Measurements from ENCODE around the gene GOLGA3. TPM values are rescaled to one million over a fixed set of nuclear protein-coding genes. Genes with fewer than 3 reads are reported as not detected.
"Not testable (repeated sequence)": the region's sequence is repeated elsewhere in the genome, so short reads cannot be mapped to it uniquely, and the experiment has no call there.

The GOLGA3 gene
- polyA plus RNA-seq, 4 donors, result 7.3 to 35.1 (median 15.5) TPM

DNA sequence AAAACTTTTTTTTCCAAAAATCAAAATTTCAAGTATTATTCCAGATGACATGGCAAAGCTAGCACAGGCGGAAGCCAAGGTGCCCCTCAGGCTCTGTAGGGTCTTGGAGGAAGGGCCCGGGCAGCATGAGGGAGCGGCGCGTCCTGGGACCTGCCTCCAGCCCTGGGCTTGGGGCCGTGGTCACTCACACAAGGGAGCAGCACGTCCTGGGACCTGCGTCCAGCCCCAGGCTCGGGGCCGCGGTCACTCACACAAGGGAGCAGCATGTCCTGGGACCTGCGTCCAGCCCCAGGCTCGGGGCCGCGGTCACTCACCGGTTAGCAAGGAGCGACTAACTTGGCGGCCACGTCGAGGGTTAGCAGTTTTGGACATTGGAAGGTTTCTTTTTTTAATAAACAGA, 11.9 kb upstream of the GOLGA3 start:
- Histone ChIP-seq H3K4me3 (ENCODE audit: low read depth in 1 of 3, low read length in 3 of 3) (no peak overlapping the region), H3K36me3 (ENCODE audit: control insufficient read depth in 3 of 3, insufficient read depth in 2 of 3, low read depth in 1 of 3, low read length in 3 of 3) (peaks cover 14 to 69% (median 15%) of the 10 kb centered on the region in 3 donors), H3K4me1 (ENCODE audit: control insufficient read depth in 3 of 3, insufficient read depth in 2 of 3, low read depth in 1 of 3, low read length in 2 of 3) (no peaks in the 10 kb centered on the region), H3K9me3 (ENCODE audit: control insufficient read depth in 2 of 2, insufficient read depth in 1 of 2, low read depth in 1 of 2, low read length in 1 of 2) (no peaks in the 10 kb centered on the region), H3K27ac (ENCODE audit: low read depth in 1 of 3, low read length in 2 of 3) (no peak overlapping the region), H3K27me3 (ENCODE audit: control insufficient read depth in 3 of 3, insufficient read depth in 3 of 3, low read length in 3 of 3) (no peaks in the 10 kb centered on the region)
- DNase-seq (no peak), FAIRE-seq (no peak)
- WGBS, 3 donors, result 92 to 95% (median 95%) methylated on average over 20 of the region's 20 CpGs

DNA sequence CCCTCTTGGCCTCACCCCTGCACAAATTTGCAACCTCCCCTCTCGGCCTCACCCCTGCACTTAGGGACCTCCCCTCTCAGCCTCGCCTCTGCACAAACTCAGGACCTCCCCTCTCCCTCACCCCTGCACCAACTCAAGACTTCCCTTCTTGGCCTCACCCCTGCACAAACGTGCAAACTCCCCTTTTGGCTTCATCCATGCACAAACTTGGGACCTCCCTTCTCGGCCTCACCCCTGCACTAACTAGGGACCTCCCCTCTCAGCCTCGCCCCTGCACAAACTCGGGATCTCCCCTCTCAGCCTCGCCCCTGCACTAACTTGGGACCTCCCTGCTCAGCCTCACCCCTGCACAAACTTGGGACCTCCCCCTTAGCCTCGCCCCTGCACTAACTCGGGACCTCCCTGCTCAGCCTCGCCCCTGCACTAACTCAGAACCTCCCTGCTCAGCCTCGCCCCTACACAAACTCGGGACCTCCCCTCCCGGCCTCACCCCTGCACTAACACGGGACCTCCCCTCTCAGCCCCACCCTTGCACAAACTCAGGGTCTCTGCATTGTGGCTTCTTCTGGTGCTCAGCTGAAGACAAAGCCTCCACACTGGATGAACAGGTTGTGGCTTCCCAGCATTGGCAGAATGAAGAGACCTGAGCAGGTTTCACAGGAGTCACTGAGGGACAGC, 11.0 kb upstream of the GOLGA3 start:
- FAIRE-seq, result no peak
- WGBS, 3 donors, result 90 to 92% (median 90%) methylated on average over 14 of the region's 14 CpGs

DNA sequence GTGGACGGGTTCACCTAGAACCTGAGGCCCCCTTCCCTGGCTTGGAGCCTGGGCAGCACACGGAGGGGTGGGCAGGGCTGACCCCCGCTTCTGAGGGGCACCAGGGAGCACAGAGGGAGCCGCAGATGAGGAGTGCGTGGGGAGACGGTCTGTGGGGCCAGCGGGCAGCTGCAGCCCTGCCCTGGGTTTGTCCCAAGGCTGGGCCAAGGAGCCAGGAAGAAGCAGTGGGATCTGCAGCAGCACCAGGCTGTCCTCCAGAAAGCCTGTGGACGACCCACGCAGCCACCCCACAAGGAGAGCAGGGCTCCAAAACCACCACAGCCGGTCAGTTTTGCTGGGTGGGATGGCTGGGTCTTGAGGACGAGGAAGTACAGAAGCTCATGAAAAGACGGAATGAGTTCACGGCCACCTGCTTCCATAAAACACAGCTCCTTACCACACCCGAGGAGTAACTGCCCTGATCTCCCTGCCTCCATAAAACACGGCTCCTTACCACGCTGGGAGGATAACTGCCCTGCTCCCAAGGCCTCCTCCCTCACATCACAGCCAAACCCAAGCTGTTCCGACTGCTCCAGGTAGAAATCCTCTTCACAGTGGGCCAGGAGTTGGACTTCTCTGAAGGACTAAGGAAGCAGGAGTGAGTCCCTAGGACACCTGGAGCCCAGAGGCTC, 9.9 kb upstream of the GOLGA3 start:
- Histone ChIP-seq H3K27ac (ENCODE audit: low read depth in 1 of 3, low read length in 2 of 3) (peak overlapping the region in 1 of 3 donors; percentile 17), H3K9me3 (ENCODE audit: control insufficient read depth in 2 of 2, insufficient read depth in 1 of 2, low read depth in 1 of 2, low read length in 1 of 2) (no peaks in the 10 kb centered on the region), H3K4me3 (ENCODE audit: low read depth in 1 of 3, low read length in 3 of 3) (no peak overlapping the region), H3K4me1 (ENCODE audit: control insufficient read depth in 3 of 3, insufficient read depth in 2 of 3, low read depth in 1 of 3, low read length in 2 of 3) (no peaks in the 10 kb centered on the region), H3K36me3 (ENCODE audit: control insufficient read depth in 3 of 3, insufficient read depth in 2 of 3, low read depth in 1 of 3, low read length in 3 of 3) (peaks cover 12 to 66% (median 14%) of the 10 kb centered on the region in 3 donors), H3K27me3 (ENCODE audit: control insufficient read depth in 3 of 3, insufficient read depth in 3 of 3, low read length in 3 of 3) (no peaks in the 10 kb centered on the region)
- FAIRE-seq, result no peak
- WGBS, 3 donors, result 77 to 88% (median 84%) methylated on average over 15 to 17 of the region's 17 CpGs
- DNase-seq, result peak in 1 of 2 donors; percentile 8

More for the DNA sequence above, 11.0 kb upstream of the GOLGA3 start:
- no peak for DNase-seq
- Histone ChIP-seq H3K36me3 (ENCODE audit: control insufficient read depth in 3 of 3, insufficient read depth in 2 of 3, low read depth in 1 of 3, low read length in 3 of 3) (peaks cover 14 to 65% (median 14%) of the 10 kb centered on the region in 3 donors), H3K4me3 (ENCODE audit: low read depth in 1 of 3, low read length in 3 of 3) (no peak overlapping the region), H3K4me1 (ENCODE audit: control insufficient read depth in 3 of 3, insufficient read depth in 2 of 3, low read depth in 1 of 3, low read length in 2 of 3) (no peaks in the 10 kb centered on the region), H3K27me3 (ENCODE audit: control insufficient read depth in 3 of 3, insufficient read depth in 3 of 3, low read length in 3 of 3) (no peaks in the 10 kb centered on the region), H3K9me3 (ENCODE audit: control insufficient read depth in 2 of 2, insufficient read depth in 1 of 2, low read depth in 1 of 2, low read length in 1 of 2) (no peaks in the 10 kb centered on the region), H3K27ac (ENCODE audit: low read depth in 1 of 3, low read length in 2 of 3) (no peak overlapping the region)

DNA sequence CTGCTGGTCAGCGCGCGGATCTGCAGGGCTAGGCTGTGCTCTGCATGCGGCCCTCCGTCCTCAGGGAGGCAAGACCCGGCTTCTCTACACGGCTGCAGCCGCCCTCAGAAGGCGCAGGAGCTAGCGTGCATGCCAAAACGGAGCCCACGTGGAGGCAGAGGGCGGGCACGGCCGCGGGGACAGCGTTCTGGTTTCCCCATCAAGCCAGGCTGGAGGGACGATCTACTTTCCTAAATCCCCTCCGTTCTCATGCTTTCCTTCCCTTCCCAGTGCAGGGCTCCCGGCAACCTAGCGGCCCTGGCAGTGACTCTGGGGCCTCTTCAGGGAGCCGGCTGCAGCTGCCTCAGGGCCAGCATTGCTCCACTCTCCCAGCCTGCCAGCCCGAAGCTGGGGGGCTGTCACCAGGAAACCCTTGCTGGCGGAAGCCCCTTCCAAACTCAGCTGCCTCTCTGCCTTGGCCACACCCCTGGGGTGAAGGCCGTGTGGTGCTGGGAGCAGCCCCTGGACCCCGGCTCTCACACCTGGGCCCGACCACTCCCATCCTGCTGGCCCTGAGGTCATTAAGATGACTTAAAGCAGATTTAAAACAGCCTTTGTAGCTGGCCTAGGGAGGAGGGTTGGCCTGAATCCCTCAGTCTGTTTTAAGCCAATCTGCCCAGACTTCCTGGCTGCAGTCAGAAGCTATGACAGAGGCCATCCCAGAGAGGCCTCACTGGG, 9.2 kb upstream of the GOLGA3 start:
- H3K27me3 ChIP-seq (ENCODE audit: control insufficient read depth in 3 of 3, insufficient read depth in 3 of 3, low read length in 3 of 3), result no peaks in the 10 kb centered on the region
- H3K9me3 ChIP-seq (ENCODE audit: control insufficient read depth in 2 of 2, insufficient read depth in 1 of 2, low read depth in 1 of 2, low read length in 1 of 2), result no peaks in the 10 kb centered on the region
- WGBS, 3 donors, result 75 to 89% (median 86%) methylated on average over 22 to 27 of the region's 27 CpGs
- no peak for FAIRE-seq
- peaks cover 12 to 65% (median 12%) of the 10 kb centered on the region in 3 donors for H3K36me3 ChIP-seq (ENCODE audit: control insufficient read depth in 3 of 3, insufficient read depth in 2 of 3, low read depth in 1 of 3, low read length in 3 of 3)
- no peak overlapping the region for H3K4me3 ChIP-seq (ENCODE audit: low read depth in 1 of 3, low read length in 3 of 3)
- H3K4me1 ChIP-seq (ENCODE audit: control insufficient read depth in 3 of 3, insufficient read depth in 2 of 3, low read depth in 1 of 3, low read length in 2 of 3), result no peaks in the 10 kb centered on the region
- H3K27ac ChIP-seq (ENCODE audit: low read depth in 1 of 3, low read length in 2 of 3), result peak overlapping the region in 2 of 3 donors; percentile 17 to 44
- DNase-seq, result no peak

DNA sequence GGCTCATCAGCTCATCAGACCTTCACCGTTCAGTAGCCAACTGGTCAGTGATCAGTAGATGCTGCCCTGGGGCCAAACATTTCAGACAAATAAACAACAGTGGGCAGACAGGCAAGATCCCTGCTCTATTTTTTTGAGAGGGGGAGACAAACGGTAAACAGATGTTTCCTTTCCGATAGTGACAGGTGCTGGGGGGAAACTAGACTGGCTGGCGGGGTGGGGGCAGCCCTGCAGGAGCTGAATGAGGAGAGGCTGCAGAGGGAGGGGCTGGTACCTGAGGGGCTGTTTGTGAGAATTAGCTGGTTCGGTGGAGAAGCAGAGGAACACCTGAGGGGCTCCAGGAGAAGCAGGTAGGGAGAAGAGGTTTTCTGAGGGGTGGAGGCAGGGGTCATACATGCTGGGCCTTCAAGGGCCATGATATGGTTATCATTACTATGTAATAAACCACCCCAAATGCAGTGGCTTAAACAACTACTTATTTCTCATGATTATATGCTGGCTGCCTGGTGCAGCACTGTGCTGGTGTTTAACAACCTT, 8.2 kb upstream of the GOLGA3 start:
- Histone ChIP-seq H3K27me3 (ENCODE audit: control insufficient read depth in 3 of 3, insufficient read depth in 3 of 3, low read length in 3 of 3) (no peaks in the 10 kb centered on the region), H3K36me3 (ENCODE audit: control insufficient read depth in 3 of 3, insufficient read depth in 2 of 3, low read depth in 1 of 3, low read length in 3 of 3) (peaks cover 7 to 57% (median 9%) of the 10 kb centered on the region in 3 donors), H3K4me3 (ENCODE audit: low read depth in 1 of 3, low read length in 3 of 3) (no peak overlapping the region), H3K9me3 (ENCODE audit: control insufficient read depth in 2 of 2, insufficient read depth in 1 of 2, low read depth in 1 of 2, low read length in 1 of 2) (no peaks in the 10 kb centered on the region), H3K4me1 (ENCODE audit: control insufficient read depth in 3 of 3, insufficient read depth in 2 of 3, low read depth in 1 of 3, low read length in 2 of 3) (no peaks in the 10 kb centered on the region), H3K27ac (ENCODE audit: low read depth in 1 of 3, low read length in 2 of 3) (peak overlapping the region in 1 of 3 donors; percentile 42)
- no peak for DNase-seq
- 64 to 75% (median 74%) methylated on average over 5 of the region's 5 CpGs for WGBS, 3 donors
- FAIRE-seq, result no peak

DNA sequence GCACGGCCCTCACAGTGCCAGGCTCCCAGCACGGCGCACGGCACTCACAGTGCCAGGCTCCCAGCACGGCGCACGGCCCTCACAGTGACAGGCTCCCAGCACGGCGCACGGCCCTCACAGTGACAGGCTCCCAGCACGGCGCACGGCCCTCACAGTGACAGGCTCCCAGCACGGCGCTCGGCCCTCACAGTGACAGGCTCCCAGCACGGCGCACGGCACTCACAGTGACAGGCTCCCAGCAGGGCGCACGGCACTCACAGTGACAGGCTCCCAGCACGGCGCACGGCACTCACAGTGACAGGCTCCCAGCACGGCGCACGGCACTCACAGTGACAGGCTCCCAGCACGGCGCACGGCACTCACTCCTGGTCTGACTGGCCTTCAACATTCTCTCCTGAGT, 7.6 kb upstream of the GOLGA3 start:
- not testable (repeated sequence) for H3K27ac ChIP-seq (ENCODE audit: low read depth in 1 of 3, low read length in 2 of 3)

DNA sequence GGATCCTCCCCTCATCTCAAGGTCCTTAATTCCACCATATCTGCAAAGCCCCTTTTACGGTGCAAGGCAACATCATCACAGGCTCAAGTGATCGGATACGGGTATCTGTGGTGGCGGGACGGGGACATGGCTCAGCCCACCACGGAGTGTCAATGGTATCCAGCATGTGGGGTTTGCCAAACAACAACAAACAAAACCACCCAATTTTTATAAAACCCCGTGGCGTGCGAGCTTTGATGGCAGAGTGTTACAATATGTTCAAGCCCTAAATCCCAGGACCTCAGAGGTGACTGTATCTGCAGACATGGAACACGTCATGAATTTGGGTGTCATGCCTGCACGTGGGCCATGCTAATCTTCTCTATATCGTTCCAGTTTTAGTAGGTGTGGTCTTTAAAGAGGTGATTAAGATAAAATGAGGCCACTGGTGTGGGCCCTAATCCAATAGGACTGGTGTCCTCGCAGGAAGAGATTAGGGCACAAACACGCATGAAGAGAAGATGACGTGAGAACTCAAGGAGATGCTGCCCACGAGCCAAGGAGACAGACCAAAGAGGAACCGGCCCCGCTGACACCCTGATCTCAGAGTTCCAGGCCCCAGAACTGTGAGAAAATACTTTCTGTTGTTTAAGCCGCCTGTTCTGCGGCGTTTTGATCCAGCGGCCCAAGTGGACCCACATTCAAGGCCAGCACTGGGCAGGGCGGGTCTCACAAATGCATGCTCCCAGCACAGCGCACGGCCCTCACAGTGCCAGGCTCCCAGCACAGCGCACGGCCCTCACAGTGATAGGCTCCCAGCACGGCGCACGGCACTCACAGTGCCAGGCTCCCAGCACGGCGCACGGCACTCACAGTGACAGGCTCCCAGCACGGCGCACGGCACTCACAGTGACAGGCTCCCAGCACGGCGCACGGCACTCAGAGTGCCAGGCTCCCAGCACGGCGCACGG, 6.7 kb upstream of the GOLGA3 start:
- H3K4me3 ChIP-seq (ENCODE audit: low read depth in 1 of 3, low read length in 3 of 3), result no peak overlapping the region
- no peak for FAIRE-seq

More for the DNA sequence above, 7.6 kb upstream of the GOLGA3 start:
- not testable (repeated sequence) for H3K4me1 ChIP-seq (ENCODE audit: control insufficient read depth in 3 of 3, insufficient read depth in 2 of 3, low read depth in 1 of 3, low read length in 2 of 3); H3K4me3 ChIP-seq (ENCODE audit: low read depth in 1 of 3, low read length in 3 of 3); H3K9me3 ChIP-seq (ENCODE audit: control insufficient read depth in 2 of 2, insufficient read depth in 1 of 2, low read depth in 1 of 2, low read length in 1 of 2); DNase-seq; H3K27me3 ChIP-seq (ENCODE audit: control insufficient read depth in 3 of 3, insufficient read depth in 3 of 3, low read length in 3 of 3); FAIRE-seq
- WGBS, 3 donors, result 85 to 98% (median 93%) methylated on average over 23 to 30 of the region's 30 CpGs
- peaks cover 5 to 55% (median 7%) of the 10 kb centered on the region in 3 donors for H3K36me3 ChIP-seq (ENCODE audit: control insufficient read depth in 3 of 3, insufficient read depth in 2 of 3, low read depth in 1 of 3, low read length in 3 of 3)

More for the DNA sequence above, 6.7 kb upstream of the GOLGA3 start:
- WGBS, 3 donors, result 91 to 93% (median 92%) methylated on average over 39 to 42 of the region's 42 CpGs
- Histone ChIP-seq H3K27me3 (ENCODE audit: control insufficient read depth in 3 of 3, insufficient read depth in 3 of 3, low read length in 3 of 3) (no peaks in the 10 kb centered on the region), H3K27ac (ENCODE audit: low read depth in 1 of 3, low read length in 2 of 3) (no peak overlapping the region), H3K9me3 (ENCODE audit: control insufficient read depth in 2 of 2, insufficient read depth in 1 of 2, low read depth in 1 of 2, low read length in 1 of 2) (no peaks in the 10 kb centered on the region), H3K4me1 (ENCODE audit: control insufficient read depth in 3 of 3, insufficient read depth in 2 of 3, low read depth in 1 of 3, low read length in 2 of 3) (no peaks in the 10 kb centered on the region), H3K36me3 (ENCODE audit: control insufficient read depth in 3 of 3, insufficient read depth in 2 of 3, low read depth in 1 of 3, low read length in 3 of 3) (peaks cover 3 to 47% (median 3%) of the 10 kb centered on the region in 3 donors)
- DNase-seq, result no peak
